Ascending aorta (tissue), 2 donors: ENCODE measurements around the gene SLC26A8. TPM values are rescaled to one million over a fixed set of nuclear protein-coding genes. Genes with fewer than 3 reads are reported as not detected.
"Not testable (repeated sequence)": the region's sequence is repeated elsewhere in the genome, so short reads cannot be mapped to it uniquely, and the experiment has no call there.

Source experiments
- DNase-seq, 2 donors: peaks; one replicate each; pipeline ENCODE4 v3.0.0-alpha.2; 2019; ENCODE audit warnings: low spot score in 2 of 2
- H3K27ac ChIP-seq, 2 donors: fragments of 200-600 bp; sonication (generic); one replicate each; pipeline ENCODE4 v1.5.1; 2016 to 2017; ENCODE audit warnings: mild to moderate bottlenecking in 1 of 2
- H3K27me3 ChIP-seq: fragments of 200-600 bp; sonication (generic); one replicate; pipeline ENCODE4 v1.5.1; 2017
- H3K36me3 ChIP-seq, 2 donors: fragments of 200-600 bp; sonication (generic); one replicate each; pipeline ENCODE4 v1.5.1; 2016
- H3K4me1 ChIP-seq, 2 donors: fragments of 200-600 bp; sonication (generic); one replicate each; pipeline ENCODE4 v1.5.1; 2016 to 2017; ENCODE audit warnings: mild to moderate bottlenecking in 1 of 2
- H3K4me3 ChIP-seq, 2 donors: fragments of 200-600 bp; sonication (generic); one replicate each; pipeline ENCODE4 v1.5.1; 2016 to 2017; ENCODE audit warnings: mild to moderate bottlenecking in 1 of 2
- H3K9me3 ChIP-seq, 2 donors: fragments of 200-600 bp; sonication (generic); one replicate each; pipeline ENCODE4 v1.5.1; 2016
- intact Hi-C: fragments of 100-400 bp; cut with DNase I; formaldehyde crosslinking; loops from one replicate; pipeline ENCODE4 v1.15.1; 2023
- total RNA-seq: library from RNA; depleted of rRNA; stranded (reverse); fragments of >200 nt; gene quantifications from one replicate; pipeline ENCODE4 v1.1.0, GENCODE V29; 2016
- TF ChIP-seq, protein P1 (sequence below), 3 experiments: fragments of 200-600 bp in 2 of 3; fragments of 450-650 bp in 1 of 3; sonication (generic) in 2 of 3; IDR thresholded peaks; one replicate each; pipeline ENCODE4 v1.5.1; 2016 to 2019; ENCODE audit warnings: antibody characterized with exemption in 3 of 3, mild to moderate bottlenecking in 1 of 3, moderate library complexity in 1 of 3

SLC26A8 gene
- total RNA-seq, 1 donor from 2014 or later = not detected

DNA sequence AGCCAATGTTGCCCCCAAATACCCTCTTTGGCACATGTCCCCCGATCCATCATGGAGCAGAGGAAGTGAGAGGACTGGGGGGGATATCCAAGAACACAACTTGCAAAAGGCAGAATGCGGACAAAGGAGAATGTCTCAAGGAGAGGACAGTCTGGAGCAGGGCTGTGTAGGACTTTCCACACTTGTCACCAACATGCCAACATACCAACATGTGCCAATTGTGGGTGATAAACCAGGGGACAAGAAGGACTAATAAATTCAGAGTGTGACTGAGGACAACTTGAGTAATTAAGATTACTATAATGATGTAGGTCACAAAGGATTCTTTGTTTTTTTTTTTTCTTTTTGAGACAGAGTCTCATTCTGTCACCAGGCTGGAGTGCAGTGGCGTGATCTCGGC, 8.8 kb downstream of the SLC26A8 start:
- Histone ChIP-seq H3K27ac (no peak overlapping the region), H3K4me1 (no peaks in the 10 kb centered on the region), H3K27me3 (no peaks in the 10 kb centered on the region), H3K4me3 (no peak overlapping the region), H3K36me3 (no peaks in the 10 kb centered on the region), H3K9me3 (no peaks in the 10 kb centered on the region)
- no peak for DNase-seq
- TF ChIP-seq, protein P1, sequence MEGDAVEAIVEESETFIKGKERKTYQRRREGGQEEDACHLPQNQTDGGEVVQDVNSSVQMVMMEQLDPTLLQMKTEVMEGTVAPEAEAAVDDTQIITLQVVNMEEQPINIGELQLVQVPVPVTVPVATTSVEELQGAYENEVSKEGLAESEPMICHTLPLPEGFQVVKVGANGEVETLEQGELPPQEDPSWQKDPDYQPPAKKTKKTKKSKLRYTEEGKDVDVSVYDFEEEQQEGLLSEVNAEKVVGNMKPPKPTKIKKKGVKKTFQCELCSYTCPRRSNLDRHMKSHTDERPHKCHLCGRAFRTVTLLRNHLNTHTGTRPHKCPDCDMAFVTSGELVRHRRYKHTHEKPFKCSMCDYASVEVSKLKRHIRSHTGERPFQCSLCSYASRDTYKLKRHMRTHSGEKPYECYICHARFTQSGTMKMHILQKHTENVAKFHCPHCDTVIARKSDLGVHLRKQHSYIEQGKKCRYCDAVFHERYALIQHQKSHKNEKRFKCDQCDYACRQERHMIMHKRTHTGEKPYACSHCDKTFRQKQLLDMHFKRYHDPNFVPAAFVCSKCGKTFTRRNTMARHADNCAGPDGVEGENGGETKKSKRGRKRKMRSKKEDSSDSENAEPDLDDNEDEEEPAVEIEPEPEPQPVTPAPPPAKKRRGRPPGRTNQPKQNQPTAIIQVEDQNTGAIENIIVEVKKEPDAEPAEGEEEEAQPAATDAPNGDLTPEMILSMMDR (IDR thresholded peaks at IDR 0.05) = no peak
- intact Hi-C loops = no loop called here

DNA sequence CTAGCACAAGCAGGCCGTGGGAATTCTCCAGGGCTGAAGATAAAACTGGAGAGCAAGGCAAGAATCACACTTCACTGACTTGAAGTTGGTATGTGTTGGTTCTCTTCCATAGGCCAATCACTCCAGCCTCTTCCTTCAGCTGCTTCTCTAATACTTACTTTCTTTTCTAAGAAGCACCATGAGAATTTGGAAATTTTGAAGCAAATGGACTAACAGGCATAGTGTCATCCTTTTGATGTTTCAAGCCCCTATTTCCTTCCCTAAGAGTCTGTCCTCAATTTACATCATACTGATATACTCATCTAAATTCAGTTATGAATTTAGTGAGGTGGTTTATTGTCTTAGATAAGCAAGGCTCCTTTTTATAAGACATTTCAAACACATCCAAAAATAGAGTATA, 24.0 kb downstream of the SLC26A8 start:
- H3K36me3 ChIP-seq = no peaks in the 10 kb centered on the region
- no peak for DNase-seq
- TF ChIP-seq, protein P1 (IDR thresholded peaks at IDR 0.05) = no peak

GRCh38 chr6:35993150-35993549, 31.3 kb downstream of the SLC26A8 start:
- TF ChIP-seq, protein P1 (IDR thresholded peaks at IDR 0.05) = no peak
- no peak for DNase-seq
- intact Hi-C loops = no loop called here
- Histone ChIP-seq H3K4me1 (no peaks in the 10 kb centered on the region), H3K9me3 (no peaks in the 10 kb centered on the region), H3K36me3 (no peaks in the 10 kb centered on the region), H3K4me3 (no peak overlapping the region), H3K27me3 (no peaks in the 10 kb centered on the region), H3K27ac (no peak overlapping the region)

More for the DNA sequence above, 24.0 kb downstream of the SLC26A8 start:
- no peak overlapping the region for H3K27ac ChIP-seq
- no peaks in the 10 kb centered on the region for H3K9me3 ChIP-seq
- H3K4me3 ChIP-seq = no peak overlapping the region
- intact Hi-C loops = no loop called here
- H3K27me3 ChIP-seq = no peaks in the 10 kb centered on the region
- H3K4me1 ChIP-seq = no peaks in the 10 kb centered on the region

DNA sequence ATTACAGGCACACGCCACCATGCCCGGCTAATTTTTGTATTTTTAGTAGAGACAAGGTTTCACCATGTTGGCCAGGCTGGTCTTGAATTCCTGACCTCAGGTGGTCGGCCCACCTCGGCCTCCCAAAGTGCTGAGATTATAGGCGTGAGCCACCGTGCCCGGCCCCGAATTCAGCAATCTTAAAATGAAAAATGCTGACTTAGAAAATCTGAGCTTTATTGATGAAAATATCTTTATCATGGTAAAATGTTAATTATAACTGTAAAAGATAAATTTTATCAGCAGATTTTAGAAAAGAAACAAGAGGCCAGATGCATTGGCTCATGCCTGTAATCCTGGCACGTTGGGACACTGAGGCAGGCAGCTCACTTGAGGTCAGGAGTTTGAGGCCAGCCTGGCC, 36.4 kb downstream of the SLC26A8 start:
- H3K9me3 ChIP-seq, intact Hi-C loops, H3K27ac ChIP-seq, H3K27me3 ChIP-seq, H3K36me3 ChIP-seq, H3K4me3 ChIP-seq, H3K4me1 ChIP-seq, DNase-seq: not testable (repeated sequence)

GRCh38 chr6:35984701-35985100, 39.7 kb downstream of the SLC26A8 start:
- H3K27ac ChIP-seq = no peak overlapping the region
- no peaks in the 10 kb centered on the region for H3K4me1 ChIP-seq
- no peaks in the 10 kb centered on the region for H3K9me3 ChIP-seq
- no peaks in the 10 kb centered on the region for H3K27me3 ChIP-seq
- TF ChIP-seq, protein P1 (IDR thresholded peaks at IDR 0.05) = no peak
- intact Hi-C loops = no loop called here
- H3K4me3 ChIP-seq = no peak overlapping the region
- DNase-seq = no peak
- no peaks in the 10 kb centered on the region for H3K36me3 ChIP-seq

- Histone ChIP-seq H3K36me3 (no peaks in the 10 kb centered on the region), H3K9me3 (no peaks in the 10 kb centered on the region), H3K27me3 (no peaks in the 10 kb centered on the region), H3K27ac (no peak overlapping the region), H3K4me3 (no peak overlapping the region), H3K4me1 (no peaks in the 10 kb centered on the region)
- no peak for DNase-seq
- intact Hi-C loops = no loop called here
- TF ChIP-seq, protein P1 (IDR thresholded peaks at IDR 0.05) = no peak
Measured at GRCh38 chr6:35980991-35981645, 43.3 kb downstream of the SLC26A8 start.

GRCh38 chr6:35980126-35980525, 44.3 kb downstream of the SLC26A8 start:
- H3K4me1 ChIP-seq, H3K9me3 ChIP-seq, intact Hi-C loops, H3K4me3 ChIP-seq, DNase-seq, H3K27me3 ChIP-seq, H3K36me3 ChIP-seq, H3K27ac ChIP-seq: not testable (repeated sequence)
